Stimulated activated CD4-positive, alpha-beta T cell treated with anti-CD3 and anti-CD28 coated beads, TNF-alpha, amount 100 ng/mL, for 24 hours (primary cell): ENCODE results near the gene HLA-DOA.
A peak's percentile ranks its signal among the peaks of the same experiment; 100 is the strongest.

ENCODE experiments used
- DNase-seq, 3 experiments: peaks; one replicate each; pipeline ENCODE4 v3.0.0-alpha.2; 2020; ENCODE audit warnings: low read depth in 3 of 3

Gene HLA-DOA

GRCh38 chr6:33017018-33017417 is 7.6 kb upstream of the HLA-DOA start:
- DNase-seq = no peak

- no peak for DNase-seq
These were observed 6.4 kb upstream of the HLA-DOA start for GRCh38 chr6:33015798-33016197.

- peak in 1 of 3 experiments; percentile 38 for DNase-seq
These were observed 5.6 kb upstream of the HLA-DOA start for GRCh38 chr6:33014841-33015634.

- DNase-seq = no peak
These were observed 4.2 kb upstream of the HLA-DOA start for GRCh38 chr6:33013608-33014007.

- no peak for DNase-seq
These were observed 965 bp upstream of the HLA-DOA start for GRCh38 chr6:33010356-33010755.

GRCh38 chr6:33007831-33008400 is 1.5 kb downstream of the HLA-DOA start:
- DNase-seq = no peak

- DNase-seq = no peak
These were observed 4.5 kb downstream of the HLA-DOA start for GRCh38 chr6:33004940-33005339.

- DNase-seq = no peak
These were observed 7.7 kb downstream of the HLA-DOA start for GRCh38 chr6:33001685-33002084.

- no peak for DNase-seq
These were observed 9.3 kb downstream of the HLA-DOA start for GRCh38 chr6:33000055-33000454.

GRCh38 chr6:32995448-32995847 is 13.9 kb downstream of the HLA-DOA start:
- no peak for DNase-seq

GRCh38 chr6:32993363-32993973 is 15.9 kb downstream of the HLA-DOA start:
- DNase-seq = no peak

- no peak for DNase-seq
These were observed 17.4 kb downstream of the HLA-DOA start for GRCh38 chr6:32991972-32992371.

- no peak for DNase-seq
These were observed 20.0 kb downstream of the HLA-DOA start for GRCh38 chr6:32989368-32989767.

GRCh38 chr6:32984622-32985389 is 24.6 kb downstream of the HLA-DOA start:
- peak; percentile 75 to 89 (median 87) for DNase-seq

- no peak for DNase-seq
These were observed 25.3 kb downstream of the HLA-DOA start for GRCh38 chr6:32983964-32984621.

GRCh38 chr6:32983493-32983848 is 25.9 kb downstream of the HLA-DOA start:
- DNase-seq = no peak

GRCh38 chr6:32982702-32983492 is 26.5 kb downstream of the HLA-DOA start:
- DNase-seq = no peak

GRCh38 chr6:32982084-32982701 is 27.2 kb downstream of the HLA-DOA start:
- no peak for DNase-seq

GRCh38 chr6:32980488-32981038 is 28.8 kb downstream of the HLA-DOA start:
- DNase-seq = no peak
